Upper lobe of right lung (tissue), 1 donor: ENCODE data around the gene RLN3. TPM values are rescaled to one million over a fixed set of nuclear protein-coding genes. Genes with fewer than 3 reads are reported as not detected.

Source experiments
- ATAC-seq: fragments of 200-7000 bp; cut with Tn5 transposase; one replicate; pipeline ENCODE4 v1.9.1; 2020; ENCODE audit warnings: mild to moderate bottlenecking, moderate library complexity
- DNase-seq: peaks from one replicate; pipeline ENCODE4 v3.0.0-alpha.2; 2020
- H3K27ac ChIP-seq: fragments of 200-600 bp; one replicate; pipeline ENCODE4 v1.8.0; 2022
- H3K27me3 ChIP-seq: fragments of 200-600 bp; one replicate; pipeline ENCODE4 v1.8.0; 2022; ENCODE audit warnings: mild to moderate bottlenecking
- H3K36me3 ChIP-seq: fragments of 200-600 bp; one replicate; pipeline ENCODE4 v1.8.0; 2022
- H3K4me1 ChIP-seq: fragments of 200-600 bp; one replicate; pipeline ENCODE4 v1.8.0; 2022
- H3K4me3 ChIP-seq: fragments of 200-600 bp; one replicate; pipeline ENCODE4 v1.8.0; 2022; ENCODE audit warnings: mild to moderate bottlenecking
- H3K9me3 ChIP-seq: fragments of 200-600 bp; one replicate; pipeline ENCODE4 v1.8.0; 2022
- intact Hi-C: fragments of 100-400 bp; cut with DNase I; formaldehyde crosslinking; loops from one replicate; pipeline ENCODE4 v1.11.0; 2022
- total RNA-seq: library from RNA; stranded (reverse); fragmentation: NEBNext Ultra II Directional; extraction: Animal tissue kit (Norgen Biotek cat#: 25700); gene quantifications from one replicate; pipeline ENCODE4 v1.2.1, GENCODE V29; 2021
- TF ChIP-seq, protein P1 (sequence below): fragments of 200-600 bp; IDR thresholded peaks from one replicate; pipeline ENCODE4 v1.8.0; 2022; ENCODE audit warnings: antibody characterized with exemption
- donor health status: DM: no; HTN: yes; CAD: no; lungs with severe emphysema.

The RLN3 gene
- total RNA-seq, 1 donor from 2014 or later, result not detected

DNA sequence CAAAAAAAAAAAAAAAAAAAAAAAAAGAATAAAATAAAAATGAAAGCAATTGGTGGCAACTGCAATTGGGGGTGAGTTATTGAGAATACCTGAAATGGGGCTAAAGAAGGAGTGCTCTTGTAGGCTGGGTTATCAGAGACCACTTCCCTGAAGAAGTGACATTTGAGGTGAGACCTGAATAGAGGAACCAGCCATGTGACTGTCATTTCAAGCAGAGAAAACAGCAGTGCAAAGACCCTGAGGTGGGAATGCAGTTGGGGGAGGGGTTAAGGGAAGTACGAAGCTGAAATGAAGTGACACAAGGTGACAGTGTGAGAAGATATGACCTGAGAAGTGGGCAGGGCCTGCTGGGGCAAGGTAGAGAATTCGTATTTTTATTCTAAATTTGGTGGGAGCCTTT is 38.2 kb downstream of the RLN3 start:
- Histone ChIP-seq H3K27me3 (no peaks in the 10 kb centered on the region), H3K4me1 (no peaks in the 10 kb centered on the region), H3K4me3 (no peak overlapping the region), H3K36me3 (no peaks in the 10 kb centered on the region), H3K9me3 (no peaks in the 10 kb centered on the region), H3K27ac (no peak overlapping the region)
- TF ChIP-seq, protein P1, sequence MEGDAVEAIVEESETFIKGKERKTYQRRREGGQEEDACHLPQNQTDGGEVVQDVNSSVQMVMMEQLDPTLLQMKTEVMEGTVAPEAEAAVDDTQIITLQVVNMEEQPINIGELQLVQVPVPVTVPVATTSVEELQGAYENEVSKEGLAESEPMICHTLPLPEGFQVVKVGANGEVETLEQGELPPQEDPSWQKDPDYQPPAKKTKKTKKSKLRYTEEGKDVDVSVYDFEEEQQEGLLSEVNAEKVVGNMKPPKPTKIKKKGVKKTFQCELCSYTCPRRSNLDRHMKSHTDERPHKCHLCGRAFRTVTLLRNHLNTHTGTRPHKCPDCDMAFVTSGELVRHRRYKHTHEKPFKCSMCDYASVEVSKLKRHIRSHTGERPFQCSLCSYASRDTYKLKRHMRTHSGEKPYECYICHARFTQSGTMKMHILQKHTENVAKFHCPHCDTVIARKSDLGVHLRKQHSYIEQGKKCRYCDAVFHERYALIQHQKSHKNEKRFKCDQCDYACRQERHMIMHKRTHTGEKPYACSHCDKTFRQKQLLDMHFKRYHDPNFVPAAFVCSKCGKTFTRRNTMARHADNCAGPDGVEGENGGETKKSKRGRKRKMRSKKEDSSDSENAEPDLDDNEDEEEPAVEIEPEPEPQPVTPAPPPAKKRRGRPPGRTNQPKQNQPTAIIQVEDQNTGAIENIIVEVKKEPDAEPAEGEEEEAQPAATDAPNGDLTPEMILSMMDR, result no peak
- ATAC-seq (no peak), DNase-seq (no peak)
- intact Hi-C loops, result no loop called here

DNA sequence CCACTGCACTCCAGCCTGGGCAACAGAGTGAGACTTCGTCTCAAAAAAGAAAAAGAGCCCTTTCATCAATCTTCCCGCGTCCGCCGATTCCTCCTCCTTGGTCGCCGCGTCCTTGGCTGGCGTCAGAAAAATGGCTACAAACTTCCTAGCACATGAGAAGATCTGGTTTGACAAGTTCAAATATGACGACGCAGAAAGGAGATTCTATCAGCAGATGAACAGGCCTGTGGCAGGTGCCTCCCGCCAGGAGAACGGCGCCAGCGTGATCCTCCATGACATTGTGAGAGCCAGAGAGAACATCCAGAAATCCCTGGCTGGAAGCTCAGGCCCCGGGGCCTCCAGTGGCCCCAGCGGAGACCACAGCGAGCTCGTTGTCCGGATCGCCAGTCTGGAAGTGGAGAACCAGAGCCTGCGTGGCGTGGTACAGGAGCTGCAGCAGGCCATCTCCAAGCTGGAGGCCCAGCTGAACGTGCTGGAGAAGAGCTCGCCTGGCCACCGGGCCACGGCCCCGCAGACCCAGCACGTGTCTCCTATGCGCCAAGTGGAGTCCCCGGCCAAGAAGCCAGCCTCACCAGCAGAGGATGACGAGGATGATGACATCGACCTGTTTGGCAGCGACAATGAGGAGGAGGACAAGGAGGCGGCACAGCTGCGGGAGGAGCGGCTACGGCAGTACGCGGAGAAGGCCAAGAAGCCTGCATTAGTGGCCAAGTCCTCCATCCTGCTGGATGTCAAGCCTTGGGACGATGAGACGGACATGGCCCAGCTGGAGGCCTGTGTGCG is 42.5 kb downstream of the RLN3 start:
- no peak for DNase-seq

DNA sequence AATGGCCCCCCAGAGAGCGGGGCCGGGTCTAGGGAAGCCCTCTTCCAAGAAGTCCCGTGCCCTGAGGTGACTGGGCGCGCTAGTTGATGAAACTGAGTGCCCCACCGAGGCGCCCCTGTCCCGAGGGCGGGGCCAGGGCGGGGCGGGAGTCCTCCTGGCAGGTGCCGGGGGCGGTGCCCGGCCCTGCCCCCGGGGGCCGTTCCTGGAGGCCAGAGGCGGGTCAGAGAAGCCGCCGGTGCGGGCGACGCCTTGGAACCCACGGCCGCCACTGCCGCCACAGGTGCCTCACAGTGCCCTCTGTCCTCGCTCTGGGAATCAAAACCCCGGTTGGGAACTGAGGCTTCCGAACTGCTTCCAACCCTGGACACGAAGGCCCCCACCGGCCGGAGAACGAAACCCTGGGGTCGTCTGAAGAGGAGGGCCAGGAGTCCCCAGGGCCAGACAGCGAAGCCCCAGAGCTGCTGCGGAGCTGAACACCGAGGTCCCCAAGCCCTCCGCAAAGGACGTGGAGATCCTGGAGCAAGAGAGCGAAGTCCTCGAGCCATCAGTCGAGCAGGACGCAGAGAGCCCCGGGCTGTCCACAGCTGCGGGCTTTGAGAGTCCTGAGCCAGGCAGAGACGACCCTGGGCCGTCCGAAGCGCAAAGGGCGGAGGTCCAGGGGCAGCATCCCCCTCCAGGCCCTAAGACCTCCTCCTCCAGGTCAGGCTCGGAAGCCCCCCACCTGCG is 44.8 kb downstream of the RLN3 start, which contains the start of gene MISP3:
TSS of gene MISP3 (plus strand) at position 252 of the 726 bp plus-strand sequence. CDS start 524 bp downstream, outside the sequence.
- Histone ChIP-seq H3K9me3 (no peaks in the 10 kb centered on the region), H3K4me3 (peak within 1 kb of the TSS; percentile 77), H3K27ac (peak within 1 kb of the TSS; percentile 89), H3K4me1 (peaks cover 24% of the 10 kb centered on the region), H3K36me3 (no peaks in the 10 kb centered on the region), H3K27me3 (no peaks in the 10 kb centered on the region)
- TF ChIP-seq, protein P1, result no peak
- peak; percentile 73 for ATAC-seq
- peak; percentile 91 for DNase-seq
- intact Hi-C loops, result no loop called here

More for the DNA sequence above, 42.5 kb downstream of the RLN3 start:
- no peak for ATAC-seq
- H3K27ac ChIP-seq, result no peak overlapping the region
- H3K4me3 ChIP-seq, result no peak overlapping the region
- TF ChIP-seq, protein P1, result no peak
- H3K9me3 ChIP-seq, result no peaks in the 10 kb centered on the region
- no peaks in the 10 kb centered on the region for H3K27me3 ChIP-seq
- peaks cover 22% of the 10 kb centered on the region for H3K4me1 ChIP-seq
- no peaks in the 10 kb centered on the region for H3K36me3 ChIP-seq
- intact Hi-C loops, result no loop called here

DNA sequence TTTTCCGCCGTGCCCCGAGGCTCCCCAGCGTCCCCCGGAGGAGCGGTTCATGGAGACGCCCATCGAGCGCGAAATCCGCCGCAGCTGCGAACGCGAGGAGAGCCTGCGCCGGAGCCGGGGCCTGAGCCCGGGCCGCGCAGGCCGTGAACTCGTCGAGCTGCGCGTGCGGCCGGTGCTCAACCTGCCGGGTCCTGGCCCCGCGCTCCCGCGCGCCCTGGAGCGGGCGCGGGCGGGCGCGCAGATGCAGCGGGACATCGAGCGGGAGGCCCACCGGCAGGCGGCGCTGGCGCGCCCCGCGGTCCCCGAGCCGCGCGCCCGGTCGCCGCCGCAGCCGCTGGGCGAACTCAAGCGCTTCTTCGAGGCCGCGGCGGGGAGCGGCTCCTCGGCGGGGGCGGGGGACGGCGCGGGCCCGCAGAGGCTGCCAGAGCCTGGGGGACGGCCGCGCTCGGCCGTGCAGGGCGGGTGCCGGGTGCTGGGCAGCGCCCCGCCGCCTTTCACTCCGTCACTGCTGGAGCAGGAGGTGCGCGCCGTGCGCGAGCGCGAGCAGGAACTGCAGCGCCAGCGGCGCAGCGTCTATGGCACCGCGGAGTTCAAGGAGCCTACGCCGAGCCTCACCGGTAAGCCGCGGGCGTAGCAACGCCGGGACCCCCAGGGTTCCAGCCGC is 45.4 kb downstream of the RLN3 start:
- ATAC-seq, result peak; percentile 72
- H3K4me1 ChIP-seq, result peaks cover 24% of the 10 kb centered on the region
- no peaks in the 10 kb centered on the region for H3K9me3 ChIP-seq
- H3K27me3 ChIP-seq, result no peaks in the 10 kb centered on the region
- H3K27ac ChIP-seq, result peak overlapping the region; percentile 89
- no peaks in the 10 kb centered on the region for H3K36me3 ChIP-seq
- TF ChIP-seq, protein P1, result no peak
- peak overlapping the region; percentile 77 for H3K4me3 ChIP-seq
- DNase-seq, result peak; percentile 90
- intact Hi-C loops, result no loop called here

DNA sequence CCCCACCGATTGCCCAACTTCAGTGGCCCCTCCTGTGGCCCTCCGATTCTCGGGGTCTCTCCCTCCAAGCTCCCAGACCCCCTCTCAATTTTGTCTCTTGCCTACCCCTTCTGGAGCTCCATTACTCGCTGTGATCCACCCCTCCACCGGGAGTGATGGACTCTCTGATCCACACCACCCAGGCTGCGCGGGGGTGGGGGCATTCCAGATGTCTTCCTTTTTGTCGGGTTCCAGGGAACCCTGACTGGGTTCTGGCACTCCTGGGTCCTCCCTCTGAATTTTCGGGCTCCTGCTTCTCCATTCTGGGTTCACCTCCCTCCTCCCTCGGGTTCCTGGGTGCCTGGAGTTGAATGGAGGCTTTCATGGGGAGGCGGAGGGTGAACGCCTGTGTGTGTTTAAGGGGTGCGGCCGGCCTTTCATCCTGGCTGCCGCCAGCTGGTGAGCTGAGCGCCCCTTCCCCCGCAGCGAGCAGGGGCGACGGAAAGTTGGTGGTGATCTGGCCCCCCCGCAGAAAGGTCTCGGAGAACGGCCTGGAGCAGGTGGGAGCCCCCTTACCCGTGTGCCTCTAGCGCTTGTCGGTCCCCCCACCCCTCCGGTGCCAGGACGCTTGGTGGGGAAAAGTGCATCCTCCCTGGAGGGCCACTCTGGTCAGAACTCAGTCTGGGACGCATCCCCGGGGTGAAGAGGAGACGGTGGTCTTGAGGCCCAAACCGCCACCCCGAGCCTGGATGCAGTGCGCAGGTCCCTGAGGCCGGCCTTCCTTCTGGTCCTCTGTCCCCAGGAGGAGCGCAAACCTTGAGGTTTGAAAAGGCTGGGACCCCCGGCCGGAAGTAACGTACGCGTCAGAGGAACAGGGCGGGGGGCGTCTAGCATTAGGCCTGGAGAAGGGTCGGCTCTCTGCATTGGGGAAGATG is 46.2 kb downstream of the RLN3 start:
- H3K9me3 ChIP-seq, result no peaks in the 10 kb centered on the region
- H3K27me3 ChIP-seq, result no peaks in the 10 kb centered on the region
- no peaks in the 10 kb centered on the region for H3K36me3 ChIP-seq
- DNase-seq (peak; percentile 69), ATAC-seq (no peak)
- intact Hi-C loops, result no loop called here
- peak overlapping the region; percentile 89 for H3K27ac ChIP-seq
- TF ChIP-seq, protein P1, result no peak
- H3K4me3 ChIP-seq, result peak overlapping the region; percentile 77
- H3K4me1 ChIP-seq, result peaks cover 24% of the 10 kb centered on the region
